DND-41 (cell line): ENCODE data around the gene CDH5.

ENCODE experiments used
- ATAC-seq: fragments of 200-7000 bp; cut with Tn5 transposase; 3 replicates; pipeline ENCODE4 v1.9.1; 2021; ENCODE audit warnings: low read depth; ENCODE audit not compliant: insufficient read depth
- DNase-seq: peaks from one replicate; pipeline ENCODE4 v3.0.0-alpha.2; 2020
- H2AFZ ChIP-seq: 2 replicates; pipeline ENCODE4 v1.6.0; 2012; ENCODE audit warnings: low read depth, low read length
- H3K27ac ChIP-seq: 2 replicates; pipeline ENCODE4 v1.5.1; 2012; ENCODE audit warnings: low read length, inconsistent platforms
- H3K27me3 ChIP-seq: fragments of 200-600 bp; sonication (generic); 2 replicates; pipeline ENCODE4 v1.6.0; 2012; ENCODE audit warnings: low read length, mild to moderate bottlenecking, inconsistent platforms; ENCODE audit not compliant: insufficient read depth, poor library complexity
- H3K36me3 ChIP-seq: 2 replicates; pipeline ENCODE4 v1.5.1; 2012; ENCODE audit warnings: low read length, inconsistent platforms; ENCODE audit not compliant: insufficient read depth
- H3K4me1 ChIP-seq: 2 replicates; pipeline ENCODE4 v1.5.1; 2012; ENCODE audit warnings: mild to moderate bottlenecking, low read length; ENCODE audit not compliant: insufficient read depth
- H3K4me2 ChIP-seq: 2 replicates; pipeline ENCODE4 v1.6.0; 2012; ENCODE audit warnings: mild to moderate bottlenecking, moderate library complexity, low read length, inconsistent platforms; ENCODE audit not compliant: insufficient read depth
- H3K4me3 ChIP-seq, 2 experiments: fragments of 200-600 bp in 1 of 2; shearing (Covaris generic) in 1 of 2; 2 replicates each; pipeline ENCODE4 v1.5.1; 2012 to 2016; ENCODE audit warnings: inconsistent platforms in 2 of 2, low read length in 2 of 2, mild to moderate bottlenecking in 2 of 2, low read depth in 1 of 2, moderate library complexity in 1 of 2
- H3K79me2 ChIP-seq: 2 replicates; pipeline ENCODE4 v1.6.0; 2012; ENCODE audit warnings: low read length, inconsistent platforms; ENCODE audit not compliant: insufficient read depth
- H3K9ac ChIP-seq: 2 replicates; pipeline ENCODE4 v1.6.0; 2012; ENCODE audit warnings: low read depth, mild to moderate bottlenecking, inconsistent platforms, low read length, moderate library complexity
- H3K9me3 ChIP-seq: 2 replicates; pipeline ENCODE4 v1.5.1; 2012; ENCODE audit warnings: low read length, moderate library complexity, mild to moderate bottlenecking, inconsistent platforms; ENCODE audit not compliant: insufficient read depth, severe bottlenecking
- H4K20me1 ChIP-seq: 2 replicates; pipeline ENCODE4 v1.6.0; 2012; ENCODE audit warnings: low read length; ENCODE audit not compliant: insufficient read depth
- CTCF ChIP-seq: IDR thresholded peaks from 2 replicates; pipeline ENCODE4 v1.5.1; 2012; ENCODE audit warnings: borderline replicate concordance, low read length, moderate library complexity, mild to moderate bottlenecking; ENCODE audit not compliant: poor library complexity, severe bottlenecking; ENCODE audit errors: extremely low read depth
- EZH2 ChIP-seq: IDR thresholded peaks from 3 replicates; pipeline ENCODE4 v1.6.1; 2012; ENCODE audit warnings: borderline replicate concordance, low read depth, mild to moderate bottlenecking, moderate library complexity, low read length, inconsistent platforms; ENCODE audit not compliant: severe bottlenecking

CDH5 gene

GRCh38 chr16:66399930-66400329 is 33.4 kb downstream of the CDH5 start:
- ATAC-seq (no peak), DNase-seq (no peak)
- peaks cover 2% of the 10 kb centered on the region for H3K27me3 ChIP-seq
- H3K79me2 ChIP-seq: no peaks in the 10 kb centered on the region
- no peak overlapping the region for H3K4me2 ChIP-seq
- H3K4me3 ChIP-seq: no peak overlapping the region
- H3K27ac ChIP-seq: no peak overlapping the region
- no peaks in the 10 kb centered on the region for H3K4me1 ChIP-seq
- H3K9ac ChIP-seq: no peak overlapping the region
- H3K9me3 ChIP-seq: no peaks in the 10 kb centered on the region
- no peaks in the 10 kb centered on the region for H4K20me1 ChIP-seq
- TF ChIP-seq EZH2 (no peak), CTCF (no peak)
- no peak overlapping the region for H2AFZ ChIP-seq
- H3K36me3 ChIP-seq: no peaks in the 10 kb centered on the region

GRCh38 chr16:66400503-66401380 is 34.3 kb downstream of the CDH5 start:
- Histone ChIP-seq H4K20me1 (no peaks in the 10 kb centered on the region), H3K27me3 (peaks cover 2% of the 10 kb centered on the region), H2AFZ (no peak overlapping the region), H3K4me1 (no peaks in the 10 kb centered on the region), H3K9me3 (no peaks in the 10 kb centered on the region), H3K36me3 (no peaks in the 10 kb centered on the region), H3K79me2 (no peaks in the 10 kb centered on the region), H3K9ac (no peak overlapping the region), H3K4me2 (no peak overlapping the region), H3K4me3 (no peak overlapping the region), H3K27ac (no peak overlapping the region)
- DNase-seq (peak; percentile 26), ATAC-seq (peak; percentile 69)
- TF ChIP-seq CTCF: no peak
- TF ChIP-seq EZH2: no peak

GRCh38 chr16:66401610-66402009 is 35.1 kb downstream of the CDH5 start:
- TF ChIP-seq EZH2: no peak
- Histone ChIP-seq H3K9me3 (no peaks in the 10 kb centered on the region), H3K4me1 (peaks cover 5% of the 10 kb centered on the region), H3K4me3 (no peak overlapping the region), H3K79me2 (no peaks in the 10 kb centered on the region), H3K9ac (no peak overlapping the region), H3K27me3 (no peaks in the 10 kb centered on the region), H3K4me2 (no peak overlapping the region), H2AFZ (no peak overlapping the region), H3K36me3 (no peaks in the 10 kb centered on the region), H4K20me1 (no peaks in the 10 kb centered on the region), H3K27ac (no peak overlapping the region)
- DNase-seq (no peak), ATAC-seq (no peak)

- no peaks in the 10 kb centered on the region for H3K36me3 ChIP-seq
- H4K20me1 ChIP-seq: no peaks in the 10 kb centered on the region
- DNase-seq: no peak
- no peak overlapping the region for H3K4me3 ChIP-seq
- H3K27me3 ChIP-seq: no peaks in the 10 kb centered on the region
- H3K4me2 ChIP-seq: no peak overlapping the region
- no peaks in the 10 kb centered on the region for H3K79me2 ChIP-seq
- H3K27ac ChIP-seq: no peak overlapping the region
- H3K9me3 ChIP-seq: no peaks in the 10 kb centered on the region
- TF ChIP-seq CTCF: no peak
- no peak for TF ChIP-seq EZH2
- no peak overlapping the region for H3K9ac ChIP-seq
- H2AFZ ChIP-seq: no peak overlapping the region
- no peak for ATAC-seq
- H3K4me1 ChIP-seq: peaks cover 11% of the 10 kb centered on the region
These were observed 35.7 kb downstream of the CDH5 start for GRCh38 chr16:66402166-66402565.
